H1 (cell line): ENCODE results near the gene APOA1. TPM values are rescaled to one million over a fixed set of nuclear protein-coding genes. Genes with fewer than 3 reads are reported as not detected.

Source experiments
- CTCF ChIA-PET: fragments of 300-600 bp; sonication (Branson Sonifier 250); formaldehyde crosslinking; loops from one replicate; lab custom pipeline; 2021; ENCODE audit not compliant: partially characterized antibody; lab: Charles Lee
- POLR2A ChIA-PET: fragments of 300-600 bp; sonication (Branson Sonifier 250); formaldehyde crosslinking; loops from one replicate; lab custom pipeline; 2021; ENCODE audit warnings: inconsistent platforms; ENCODE audit not compliant: partially characterized antibody; lab: Charles Lee
- DNase-seq, 2 experiments: peaks; one replicate each; pipeline versions ENCODE4 v3.0.0 to v3.0.0-alpha.2; 2010 to 2022; ENCODE audit warnings: low spot score in 2 of 2, low read depth in 1 of 2, mixed read lengths in 1 of 2
- FAIRE-seq: peaks from 2 replicates; lab custom pipeline; 2011; peaks lifted over from hg19 to GRCh38; lab: Jason Lieb, UNC
- H2AFZ ChIP-seq: 2 replicates; pipeline ENCODE4 v1.8.1; 2012; ENCODE audit warnings: low read length, inconsistent platforms
- H2AK5ac ChIP-seq: 2 replicates; pipeline ENCODE4 v1.6.1; 2013; ENCODE audit warnings: low read depth, low read length
- H2BK120ac ChIP-seq: replicated peaks from 2 replicates; pipeline ENCODE3; 2013; ENCODE audit warnings: low read depth, low read length, inconsistent platforms
- H2BK12ac ChIP-seq: 2 replicates; pipeline ENCODE4 v1.6.1; 2013; ENCODE audit warnings: low read depth, low read length
- H2BK15ac ChIP-seq: 2 replicates; pipeline ENCODE4 v1.6.1; 2013; ENCODE audit warnings: low read length
- H2BK20ac ChIP-seq: 2 replicates; pipeline ENCODE4 v1.6.1; 2013; ENCODE audit warnings: low read length
- H2BK5ac ChIP-seq: 2 replicates; pipeline ENCODE4 v1.6.1; 2013; ENCODE audit warnings: low read depth, low read length
- H3K14ac ChIP-seq: 2 replicates; pipeline ENCODE4 v1.6.1; 2013; ENCODE audit warnings: inconsistent platforms; ENCODE audit not compliant: insufficient read length
- H3K18ac ChIP-seq: 2 replicates; pipeline ENCODE4 v1.6.1; 2013; ENCODE audit warnings: low read length; ENCODE audit errors: extremely low read depth
- H3K23ac ChIP-seq: 2 replicates; pipeline ENCODE4 v1.6.1; 2013; ENCODE audit warnings: inconsistent platforms; ENCODE audit not compliant: insufficient read length
- H3K23me2 ChIP-seq: 2 replicates; pipeline ENCODE4 v1.6.1; 2013; ENCODE audit warnings: low read depth, low read length
- H3K27ac ChIP-seq: 2 replicates; pipeline ENCODE4 v1.6.1; 2011; ENCODE audit warnings: low read depth, low read length, inconsistent platforms
- H3K27me3 ChIP-seq, 4 experiments: replicated peaks in 1 of 4; 1 replicate in 1 of 4; 2 replicates in 3 of 4; pipeline versions ENCODE4 v1.6.1 to v1.8.1; 2011 to 2013; ENCODE audit warnings: low read length in 3 of 4, mild to moderate bottlenecking in 3 of 4, inconsistent platforms in 2 of 4, mixed read lengths in 2 of 4, moderate library complexity in 1 of 4; ENCODE audit not compliant: control insufficient read depth in 3 of 4, insufficient read depth in 3 of 4; ENCODE audit errors: extremely low read depth in 1 of 4
- H3K36me3 ChIP-seq, 4 experiments: 2 replicates each; pipeline versions ENCODE4 v1.6.1 to v1.8.1; 2011 to 2013; ENCODE audit warnings: mild to moderate bottlenecking in 4 of 4, low read length in 3 of 4, moderate library complexity in 2 of 4, control low read depth in 1 of 4, inconsistent platforms in 1 of 4; ENCODE audit not compliant: insufficient read depth in 4 of 4, control insufficient read depth in 2 of 4
- H3K4ac ChIP-seq: replicated peaks from 2 replicates; pipeline ENCODE3; 2013; ENCODE audit warnings: low read length, low read depth, mixed read lengths, inconsistent platforms; ENCODE audit not compliant: insufficient read length
- H3K4me1 ChIP-seq, 4 experiments: replicated peaks in 1 of 4; 1 replicate in 1 of 4; 2 replicates in 3 of 4; pipeline versions ENCODE4 v1.6.1 to v1.8.1; 2011 to 2013; ENCODE audit warnings: low read length in 3 of 4, inconsistent platforms in 2 of 4, mixed read lengths in 1 of 4; ENCODE audit not compliant: insufficient read depth in 4 of 4, control insufficient read depth in 3 of 4
- H3K4me2 ChIP-seq, 2 experiments: 2 replicates each; pipeline versions ENCODE4 v1.6.1 to v1.8.1; 2011 to 2013; ENCODE audit warnings: low read depth in 2 of 2, low read length in 2 of 2, control low read depth in 1 of 2, inconsistent platforms in 1 of 2, mild to moderate bottlenecking in 1 of 2; ENCODE audit not compliant: insufficient read depth in 1 of 2
- H3K4me3 ChIP-seq, 4 experiments: fragments of 200-600, 300-600 bp in 1 of 4; sonication (generic), shearing (Covaris generic), sonication (Bioruptor Twin) in 1 of 4; 2 replicates each; pipeline versions ENCODE4 v1.5.1 to v1.8.1; 2011 to 2016; ENCODE audit warnings: low read length in 4 of 4, low read depth in 3 of 4, control low read depth in 2 of 4, inconsistent platforms in 2 of 4, mild to moderate bottlenecking in 2 of 4, mixed read lengths in 1 of 4, moderate library complexity in 1 of 4; ENCODE audit not compliant: insufficient read depth in 2 of 4; ENCODE audit errors: extremely low read depth in 1 of 4
- H3K56ac ChIP-seq: replicated peaks from 2 replicates; pipeline ENCODE3; 2013; ENCODE audit warnings: low read depth, mild to moderate bottlenecking, mixed read lengths, low read length, inconsistent platforms; ENCODE audit not compliant: insufficient read length
- H3K79me1 ChIP-seq: 2 replicates; pipeline ENCODE4 v1.6.1; 2013; ENCODE audit warnings: low read depth, low read length, control low read depth
- H3K79me2 ChIP-seq, 2 experiments: 2 replicates each; pipeline versions ENCODE4 v1.6.1 to v1.8.1; 2012 to 2013; ENCODE audit warnings: low read length in 2 of 2, mild to moderate bottlenecking in 2 of 2, inconsistent platforms in 1 of 2; ENCODE audit not compliant: insufficient read depth in 2 of 2, control insufficient read depth in 1 of 2
- H3K9ac ChIP-seq, 4 experiments: replicated peaks in 1 of 4; 1 replicate in 1 of 4; 2 replicates in 3 of 4; pipeline versions ENCODE4 v1.6.1 to v1.8.1; 2011 to 2013; ENCODE audit warnings: low read depth in 3 of 4, low read length in 3 of 4, control low read depth in 2 of 4, mild to moderate bottlenecking in 2 of 4, moderate library complexity in 2 of 4, inconsistent platforms in 1 of 4; ENCODE audit errors: extremely low read depth in 1 of 4
- H3K9me3 ChIP-seq, 2 experiments: 2 replicates each; pipeline versions ENCODE4 v1.6.1 to v1.8.1; 2012 to 2013; ENCODE audit warnings: mild to moderate bottlenecking in 2 of 2, moderate library complexity in 2 of 2, control low read depth in 1 of 2, inconsistent platforms in 1 of 2, low read depth in 1 of 2, low read length in 1 of 2, mixed read lengths in 1 of 2; ENCODE audit not compliant: insufficient read depth in 2 of 2
- H4K20me1 ChIP-seq, 2 experiments: replicated peaks in 1 of 2; 2 replicates each; pipeline versions ENCODE3 to v1.8.1; 2011 to 2013; ENCODE audit warnings: inconsistent platforms in 2 of 2, low read length in 2 of 2, mild to moderate bottlenecking in 1 of 2; ENCODE audit not compliant: insufficient read depth in 2 of 2, control insufficient read depth in 1 of 2
- H4K5ac ChIP-seq: 2 replicates; pipeline ENCODE4 v1.6.1; 2013; ENCODE audit warnings: low read length, low read depth, mixed read lengths, inconsistent platforms; ENCODE audit not compliant: insufficient read length
- H4K8ac ChIP-seq: 2 replicates; pipeline ENCODE4 v1.8.0; 2013; ENCODE audit warnings: mild to moderate bottlenecking, moderate library complexity, low read length, inconsistent platforms; ENCODE audit not compliant: insufficient read depth; ENCODE audit errors: extremely low read depth
- H4K91ac ChIP-seq: replicated peaks from 2 replicates; pipeline ENCODE3; 2013; ENCODE audit warnings: low read length, mixed read lengths, inconsistent platforms; ENCODE audit not compliant: insufficient read length
- CBX5 ChIP-seq: fragments of 300-800, 300-1000 bp; sonication (generic); IDR thresholded peaks from 2 replicates; pipeline ENCODE4 v1.7.1; 2016; ENCODE audit warnings: antibody characterized with exemption, low read length, low read depth
- CEBPB ChIP-seq: IDR thresholded peaks from 2 replicates; pipeline ENCODE4 v1.6.1; 2012; ENCODE audit warnings: low read depth, low read length
- CHD2 ChIP-seq: IDR thresholded peaks from 2 replicates; pipeline ENCODE4 v1.6.1; 2012; ENCODE audit warnings: low read length, improper control_type of control experiment
- CREB1 ChIP-seq: IDR thresholded peaks from 2 replicates; pipeline ENCODE4 v1.6.1; 2012; ENCODE audit warnings: inconsistent platforms
- EP300 ChIP-seq, 2 experiments: IDR thresholded peaks; 1 replicate in 1 of 2; 2 replicates in 1 of 2; pipeline ENCODE4 v1.6.1; 2011 to 2012; ENCODE audit warnings: low read depth in 2 of 2, low read length in 2 of 2, mild to moderate bottlenecking in 2 of 2, borderline replicate concordance in 1 of 2, inconsistent platforms in 1 of 2, moderate library complexity in 1 of 2
- GABPA ChIP-seq: IDR thresholded peaks from 2 replicates; pipeline ENCODE4 v1.6.1; 2011; ENCODE audit warnings: mild to moderate bottlenecking, low read length, moderate library complexity, borderline replicate concordance; ENCODE audit not compliant: insufficient read depth
- KDM4A ChIP-seq: IDR thresholded peaks from one replicate; pipeline ENCODE4 v1.7.1; 2012; ENCODE audit warnings: low read depth, mild to moderate bottlenecking, moderate library complexity, low read length, inconsistent platforms; ENCODE audit not compliant: severe bottlenecking
- KDM5A ChIP-seq: fragments of 200-600 bp; IDR thresholded peaks from 2 replicates; pipeline ENCODE4 v1.7.1; 2012; ENCODE audit warnings: mild to moderate bottlenecking, low read length, inconsistent platforms, mixed read lengths
- NANOG ChIP-seq: IDR thresholded peaks from 2 replicates; pipeline ENCODE4 v1.6.1; 2011; ENCODE audit warnings: low read length, low read depth, mild to moderate bottlenecking, inconsistent platforms; ENCODE audit not compliant: insufficient read depth, poor library complexity, severe bottlenecking
- RFX5 ChIP-seq: IDR thresholded peaks from 2 replicates; pipeline ENCODE4 v1.6.1; 2011; ENCODE audit warnings: low read depth, low read length, improper control_type of control experiment, borderline replicate concordance
- RNF2 ChIP-seq: fragments of 200-900, 300-1000 bp; sonication (generic); IDR thresholded peaks from 2 replicates; pipeline ENCODE4 v1.7.1; 2016; ENCODE audit warnings: borderline replicate concordance, low read depth, mild to moderate bottlenecking, antibody characterized with exemption, low read length; ENCODE audit not compliant: poor library complexity, severe bottlenecking; ENCODE audit errors: missing control alignments
- SIN3A ChIP-seq, 2 experiments: IDR thresholded peaks in 1 of 2; conservative IDR thresholded peaks in 1 of 2; 2 replicates each; pipeline ENCODE4 v1.6.1; 2011 to 2012; ENCODE audit warnings: low read length in 2 of 2, improper control_type of control experiment in 1 of 2, low read depth in 1 of 2, mild to moderate bottlenecking in 1 of 2
- SP4 ChIP-seq: IDR thresholded peaks from 2 replicates; pipeline ENCODE4 v1.6.1; 2012; ENCODE audit warnings: low read length, inconsistent platforms
- TEAD4 ChIP-seq: IDR thresholded peaks from 2 replicates; pipeline ENCODE4 v1.6.1; 2012; ENCODE audit warnings: low read depth, low read length, inconsistent platforms, mixed read lengths
- WGBS, 2 experiments: shearing (Covaris generic) in 1 of 2; methylation state at CpG; one replicate each; pipeline versions ENCODE4 v1.1.6 to v1.1.7; 2013 to 2015; ENCODE audit warnings: low lambda C conversion rate in 2 of 2, mixed read lengths in 2 of 2, inconsistent platforms in 1 of 2, low coverage in 1 of 2, missing lambda C conversion rate in 1 of 2; ENCODE audit not compliant: insufficient replicate concordance in 2 of 2, insufficient coverage in 1 of 2, insufficient read length in 1 of 2; ENCODE audit errors: extremely low coverage in 1 of 2, missing lambda C conversion rate in 1 of 2; 5-methylcytosine and 5-hydroxymethylcytosine counted together
- polyA plus RNA-seq, 7 experiments: library from polyadenylated mRNA; depleted of rRNA in 3 of 7; stranded (reverse) in 5 of 7; unstranded in 2 of 7; fragments of >200 nt in 5 of 7; fragments of 200-250 nt in 2 of 7; gene quantifications; 1 replicate in 5 of 7; 2 replicates in 1 of 7; 4 replicates in 1 of 7; pipeline versions ENCODE4 v1.2.1 to v1.2.3, GENCODE V29; 2011 to 2013; ENCODE audit warnings: missing spikeins in 2 of 7, mixed read lengths in 2 of 7
- total RNA-seq: library from RNA; stranded (reverse); fragmentation: NEBNext Ultra II Directional; extraction: Animal tissue kit (Norgen Biotek cat#: 25700); gene quantifications from 2 replicates; pipeline ENCODE4 v1.2.1, GENCODE V29; 2021

APOA1 gene
- total and polyA plus RNA-seq, 2 of the 8 experiments (the other 6 are each of a cell fraction or from before 2014, with no cell fraction given): 0.80 TPM; not detected in 1

GRCh38 chr11:116797816-116798215 lies 39.6 kb downstream of the APOA1 start:
- H2AK5ac ChIP-seq: no peak overlapping the region
- H3K9ac ChIP-seq: no peak overlapping the region
- H3K36me3 ChIP-seq: no peaks in the 10 kb centered on the region
- no peaks in the 10 kb centered on the region for H3K27me3 ChIP-seq
- H3K4ac ChIP-seq: no peak overlapping the region
- no peak overlapping the region for H3K23ac ChIP-seq
- no peak overlapping the region for H3K4me3 ChIP-seq
- no peak overlapping the region for H4K5ac ChIP-seq
- no peak overlapping the region for H2BK15ac ChIP-seq
- H4K91ac ChIP-seq: no peak overlapping the region
- no peak overlapping the region for H3K14ac ChIP-seq
- H2AFZ ChIP-seq: no peak overlapping the region
- H3K56ac ChIP-seq: no peak overlapping the region
- H4K8ac ChIP-seq: no peak overlapping the region
- H2BK20ac ChIP-seq: no peak overlapping the region
- H2BK5ac ChIP-seq: no peak overlapping the region
- H3K27ac ChIP-seq: no peak overlapping the region
- 91% methylated on average over 5 of the region's 5 CpGs; no CpG with 5 or more reads in 1 of the 2 experiments for WGBS, 2 experiments
- H3K79me2 ChIP-seq: no peaks in the 10 kb centered on the region
- H3K23me2 ChIP-seq: no peaks in the 10 kb centered on the region
- POLR2A ChIA-PET: no interaction called here
- peaks cover 0 to 5% (median 1%) of the 10 kb centered on the region in 4 experiments; a peak in 1 of 7 replicates for H3K4me1 ChIP-seq
- H3K4me2 ChIP-seq: no peak overlapping the region
- no peak overlapping the region for H2BK120ac ChIP-seq
- DNase-seq (no peak), FAIRE-seq (no peak)
- H4K20me1 ChIP-seq: no peaks in the 10 kb centered on the region
- H3K79me1 ChIP-seq: no peaks in the 10 kb centered on the region
- no peaks in the 10 kb centered on the region for H3K9me3 ChIP-seq
- CTCF ChIA-PET: interaction anchor here (0.7 kb wide), 1 partner anchor 428 kb away, joined by 3 read pairs; no protein-coding TSS in a partner anchor
- H3K18ac ChIP-seq: no peak overlapping the region
- no peak overlapping the region for H2BK12ac ChIP-seq
- TF ChIP-seq NANOG (no peak), KDM5A (no peak), TEAD4 (no peak), CBX5 (no peak), EP300 (IDR thresholded peaks at IDR 0.05; ENCODE audit: borderline replicate concordance in 1 of 2, low read depth in 2 of 2, low read length in 2 of 2) (no peak), RNF2 (no peak), RFX5 (no peak), CHD2 (no peak), SIN3A (conservative IDR thresholded peaks at IDR 0.05 in 1 of 2, IDR thresholded peaks at IDR 0.05 in 1 of 2; ENCODE audit: low read depth in 1 of 2, low read length in 2 of 2) (no peak), KDM4A (no peak), GABPA (no peak), SP4 (no peak), CEBPB (no peak), CREB1 (no peak)
